ENCODE results near the gene SPATA32.

SPATA32 gene

GRCh38 chr17:45287526-45288500, 25.9 kb upstream of the SPATA32 start:
- TF ChIP-seq Cebpa-rat (IDR thresholded peaks at IDR 0.05) = no peak
- H3K4me3 ChIP-seq = no peak overlapping the region
- peak overlapping the region; percentile 90 for H3K27ac ChIP-seq
- H3K27me3 ChIP-seq = no peaks in the 10 kb centered on the region
- H4K20me1 ChIP-seq = peaks cover 23% of the 10 kb centered on the region
- peaks cover 81% of the 10 kb centered on the region for H3K4me1 ChIP-seq
- H3K9me3 ChIP-seq = no peaks in the 10 kb centered on the region
- H3K9ac ChIP-seq = peak overlapping the region; percentile 9; the same call in 1 of the 2 replicates
- H3K36me3 ChIP-seq = peaks cover 67% of the 10 kb centered on the region
- H3K4me2 ChIP-seq = peak overlapping the region; percentile 92

- Histone ChIP-seq H4K20me1 (peaks cover 19% of the 10 kb centered on the region), H3K36me3 (peaks cover 81% of the 10 kb centered on the region)
Observed at GRCh38 chr17:45286286-45286685, 24.4 kb upstream of the SPATA32 start.

GRCh38 chr17:45284176-45285140, 22.6 kb upstream of the SPATA32 start:
- Histone ChIP-seq H3K4me3 (no peak overlapping the region), H4K20me1 (peaks cover 19% of the 10 kb centered on the region), H3K9ac (0 out of 2 replicates have a peak overlapping the region, but pooled peaks have one; percentile 24), H3K27me3 (no peaks in the 10 kb centered on the region), H3K4me2 (no peak overlapping the region), H3K27ac (peak overlapping the region; percentile 58), H3K4me1 (peaks cover 63% of the 10 kb centered on the region), H3K9me3 (no peaks in the 10 kb centered on the region), H3K36me3 (peaks cover 85% of the 10 kb centered on the region)
- TF ChIP-seq Cebpa-rat (IDR thresholded peaks at IDR 0.05) = no peak

More at GRCh38 chr17:45286286-45286685, 24.4 kb upstream of the SPATA32 start:
- peak overlapping the region; percentile 41; the same call in 1 of the 2 replicates for H3K27ac ChIP-seq
- H3K9me3 ChIP-seq = no peaks in the 10 kb centered on the region
- no peak overlapping the region for H3K4me2 ChIP-seq
- H3K27me3 ChIP-seq = no peaks in the 10 kb centered on the region
- peaks cover 74% of the 10 kb centered on the region for H3K4me1 ChIP-seq
- no peak overlapping the region for H3K4me3 ChIP-seq
- no peak for TF ChIP-seq Cebpa-rat (IDR thresholded peaks at IDR 0.05)
- H3K9ac ChIP-seq = no peak overlapping the region

- Histone ChIP-seq H3K27me3 (no peaks in the 10 kb centered on the region), H3K9me3 (no peaks in the 10 kb centered on the region), H3K27ac (peak overlapping the region; percentile 58), H3K36me3 (peaks cover 85% of the 10 kb centered on the region), H3K4me2 (peak overlapping the region; percentile 34), H4K20me1 (peaks cover 19% of the 10 kb centered on the region), H3K9ac (peak overlapping the region; percentile 43; the same call in 1 of the 2 replicates), H3K4me3 (no peak overlapping the region), H3K4me1 (peaks cover 63% of the 10 kb centered on the region)
- no peak for TF ChIP-seq Cebpa-rat (IDR thresholded peaks at IDR 0.05)
Observed at GRCh38 chr17:45283711-45284110, 21.8 kb upstream of the SPATA32 start.

- Histone ChIP-seq H3K36me3 (peaks cover 84% of the 10 kb centered on the region), H3K4me3 (no peak overlapping the region), H3K27me3 (no peaks in the 10 kb centered on the region), H3K4me1 (peaks cover 63% of the 10 kb centered on the region), H4K20me1 (peaks cover 22% of the 10 kb centered on the region), H3K27ac (peak overlapping the region; percentile 58; the same call in 1 of the 2 replicates), H3K9ac (peak overlapping the region; percentile 43; the same call in 1 of the 2 replicates), H3K4me2 (peak overlapping the region; percentile 34), H3K9me3 (no peaks in the 10 kb centered on the region)
- no peak for TF ChIP-seq Cebpa-rat (IDR thresholded peaks at IDR 0.05)
Observed at GRCh38 chr17:45282683-45283644, 21.1 kb upstream of the SPATA32 start.

- Histone ChIP-seq H3K36me3 (peaks cover 65% of the 10 kb centered on the region), H3K4me1 (peaks cover 59% of the 10 kb centered on the region), H3K9ac (no peak overlapping the region), H3K27me3 (no peaks in the 10 kb centered on the region), H3K4me2 (peak overlapping the region; percentile 57), H3K4me3 (no peak overlapping the region), H4K20me1 (peaks cover 20% of the 10 kb centered on the region; the same call in 1 of the 2 replicates), H3K27ac (no peak overlapping the region), H3K9me3 (no peaks in the 10 kb centered on the region)
- TF ChIP-seq Cebpa-rat (IDR thresholded peaks at IDR 0.05) = no peak
Observed at GRCh38 chr17:45279898-45280297, 18.0 kb upstream of the SPATA32 start.

- peaks cover 14% of the 10 kb centered on the region; the same call in 1 of the 2 replicates for H4K20me1 ChIP-seq
- H3K4me1 ChIP-seq = peaks cover 40% of the 10 kb centered on the region
- H3K27me3 ChIP-seq = no peaks in the 10 kb centered on the region
- no peak for TF ChIP-seq Cebpa-rat (IDR thresholded peaks at IDR 0.05)
- H3K4me3 ChIP-seq = no peak overlapping the region
- H3K36me3 ChIP-seq = peaks cover 65% of the 10 kb centered on the region
- no peak overlapping the region for H3K9ac ChIP-seq
- no peak overlapping the region for H3K27ac ChIP-seq
- H3K9me3 ChIP-seq = no peaks in the 10 kb centered on the region
- H3K4me2 ChIP-seq = peak overlapping the region; percentile 57; the same call in 1 of the 2 replicates
Observed at GRCh38 chr17:45277992-45278391, 16.1 kb upstream of the SPATA32 start.

- Histone ChIP-seq H4K20me1 (peaks cover 8% of the 10 kb centered on the region; the same call in 1 of the 2 replicates), H3K4me1 (peaks cover 33% of the 10 kb centered on the region), H3K27me3 (no peaks in the 10 kb centered on the region), H3K4me2 (peak overlapping the region; percentile 38), H3K9me3 (no peaks in the 10 kb centered on the region), H3K36me3 (peaks cover 65% of the 10 kb centered on the region), H3K27ac (no peak overlapping the region), H3K4me3 (no peak overlapping the region), H3K9ac (no peak overlapping the region)
- no peak for TF ChIP-seq Cebpa-rat (IDR thresholded peaks at IDR 0.05)
Observed at GRCh38 chr17:45277216-45277849, 15.4 kb upstream of the SPATA32 start.

All from BLaER1 (cell line).